Esophagus (tissue), 2 donors: ENCODE results near the gene GALNT12. TPM values are rescaled to one million over a fixed set of nuclear protein-coding genes. Genes with fewer than 3 reads are reported as not detected.

Experiments used
- H3K27ac ChIP-seq, 2 donors: one replicate each; pipeline ENCODE4 v1.5.1; 2013; ENCODE audit warnings: low read depth in 2 of 2, mild to moderate bottlenecking in 2 of 2, inconsistent platforms in 1 of 2, low read length in 1 of 2, moderate library complexity in 1 of 2
- H3K27me3 ChIP-seq, 2 donors: one replicate each; pipeline ENCODE4 v1.6.1; 2013; ENCODE audit warnings: low read length in 2 of 2, control low read depth in 1 of 2, mild to moderate bottlenecking in 1 of 2; ENCODE audit not compliant: insufficient read depth in 2 of 2, control insufficient read depth in 1 of 2
- H3K36me3 ChIP-seq, 2 donors: one replicate each; pipeline ENCODE4 v1.6.1; 2013; ENCODE audit warnings: low read length in 1 of 2; ENCODE audit not compliant: control insufficient read depth in 2 of 2, insufficient read depth in 2 of 2
- H3K4me1 ChIP-seq, 2 donors: one replicate each; pipeline ENCODE4 v1.6.1; 2013; ENCODE audit warnings: low read length in 1 of 2; ENCODE audit not compliant: control insufficient read depth in 2 of 2, insufficient read depth in 2 of 2
- H3K4me3 ChIP-seq, 2 donors: one replicate each; pipeline ENCODE4 v1.5.1; 2013; ENCODE audit warnings: low read length in 2 of 2, mild to moderate bottlenecking in 2 of 2, low read depth in 1 of 2, moderate library complexity in 1 of 2
- H3K9me3 ChIP-seq, 2 donors: one replicate each; pipeline ENCODE4 v1.6.1; 2013; ENCODE audit warnings: mild to moderate bottlenecking in 2 of 2, low read depth in 1 of 2, low read length in 1 of 2, moderate library complexity in 1 of 2; ENCODE audit not compliant: control insufficient read depth in 2 of 2, insufficient read depth in 1 of 2
- WGBS, 2 donors: extraction: QIAGEN DNeasy Blood & Tissue Kit; methylation state at CpG; one replicate each; pipeline ENCODE4 v1.1.7; 2013; 5-methylcytosine and 5-hydroxymethylcytosine counted together
- polyA plus RNA-seq, 2 donors: library from polyadenylated mRNA; stranded (reverse); fragments of 200-250 nt; gene quantifications; one replicate each; pipeline ENCODE4 v1.2.3, GENCODE V29; 2013
- donor health status: healthy with polysubstance abuse.
- donor health status: Bipolar disorder and iron deficiency.

GALNT12 gene
- polyA plus RNA-seq, 2 donors: 19.6 to 20.7 TPM

DNA sequence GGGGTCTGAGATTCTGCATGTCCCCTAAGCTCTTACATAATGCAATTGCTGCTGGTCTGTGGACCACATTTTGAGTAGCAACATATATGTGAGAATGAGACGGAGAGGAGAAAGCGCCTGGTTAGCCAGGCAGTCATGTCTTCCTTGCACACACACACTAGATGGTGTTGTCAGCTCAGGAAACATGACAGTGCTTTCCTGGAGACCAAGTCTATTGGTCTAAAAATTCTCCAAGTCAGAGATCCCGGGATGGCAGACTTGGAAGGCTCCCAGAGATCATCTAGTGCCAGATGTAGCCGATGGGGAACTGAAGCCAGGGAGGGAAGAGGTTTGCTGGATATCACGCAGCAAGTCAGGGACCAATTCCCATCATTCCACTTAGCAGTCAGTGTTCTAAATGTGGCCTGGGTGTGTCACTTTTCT, 53.4 kb downstream of the GALNT12 start:
- Histone ChIP-seq H3K27me3 (no peaks in the 10 kb centered on the region), H3K4me1 (no peaks in the 10 kb centered on the region), H3K36me3 (no peaks in the 10 kb centered on the region), H3K4me3 (no peak overlapping the region), H3K27ac (no peak overlapping the region), H3K9me3 (no peaks in the 10 kb centered on the region)
- 16 to 23% methylated on average over 5 of the region's 5 CpGs for WGBS, 2 donors

DNA sequence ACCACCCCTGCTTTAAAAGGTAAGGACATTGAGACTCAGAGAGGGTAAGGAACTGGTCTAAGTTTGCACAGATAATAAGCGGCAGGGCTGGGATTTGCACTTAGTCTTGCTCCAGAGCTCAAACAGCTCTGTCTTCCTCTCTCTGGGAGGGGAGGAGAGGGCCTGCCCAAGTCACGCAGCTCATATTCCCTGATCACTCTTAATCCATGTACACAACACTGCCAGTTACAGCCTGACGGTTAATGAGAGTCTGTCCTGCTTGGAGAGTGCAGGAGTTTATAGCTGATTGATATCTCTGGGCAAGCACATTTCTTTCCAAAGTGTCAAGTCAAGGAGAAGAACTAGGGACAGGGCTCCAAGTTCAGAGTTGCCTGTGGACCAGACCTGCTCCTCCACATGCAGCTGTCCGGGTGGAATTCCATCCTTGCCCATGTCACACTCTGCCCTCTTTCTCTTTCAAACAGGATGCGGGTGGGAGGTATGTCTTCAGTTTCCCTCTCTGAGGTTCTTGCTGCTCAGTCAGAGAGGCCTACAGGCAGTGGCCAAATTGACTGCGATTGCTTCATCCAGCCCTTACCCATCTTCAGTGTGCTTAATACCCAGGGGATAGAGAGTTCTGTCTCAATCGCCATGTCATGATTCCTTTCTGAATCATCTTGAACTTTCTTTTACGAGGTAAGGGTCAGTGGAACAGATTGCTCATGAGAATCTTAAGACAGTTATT, 54.5 kb downstream of the GALNT12 start:
- Histone ChIP-seq H3K27me3 (no peaks in the 10 kb centered on the region), H3K4me3 (no peak overlapping the region), H3K27ac (peak overlapping the region; percentile 11 to 26), H3K9me3 (no peaks in the 10 kb centered on the region), H3K36me3 (no peaks in the 10 kb centered on the region), H3K4me1 (no peaks in the 10 kb centered on the region)
- WGBS, 2 donors: 60 to 65% methylated on average over 8 of the region's 8 CpGs

DNA sequence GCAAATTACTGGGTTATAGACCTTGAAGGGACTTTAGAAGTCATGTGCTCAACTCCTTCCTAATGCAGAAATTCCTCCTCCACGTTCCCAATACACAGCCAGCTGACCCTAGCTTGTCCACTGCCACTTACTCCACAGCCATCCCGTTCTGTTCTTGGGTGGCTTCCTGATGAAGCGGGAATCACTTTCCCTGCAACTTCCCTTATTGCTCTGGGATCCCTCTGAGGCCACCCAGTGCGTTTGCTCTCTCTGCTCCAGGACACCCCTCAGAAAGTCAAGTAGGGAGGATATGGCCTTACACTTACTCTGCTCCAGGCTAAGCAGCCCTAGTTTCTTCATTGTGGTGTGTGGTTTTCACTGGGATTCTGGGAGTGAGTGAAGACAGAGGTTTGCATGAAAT, 55.5 kb downstream of the GALNT12 start:
- H3K36me3 ChIP-seq: no peaks in the 10 kb centered on the region
- H3K27ac ChIP-seq: no peak overlapping the region
- H3K4me3 ChIP-seq: no peak overlapping the region
- H3K4me1 ChIP-seq: no peaks in the 10 kb centered on the region
- no peaks in the 10 kb centered on the region for H3K27me3 ChIP-seq
- WGBS, 2 donors: 66 to 72% methylated on average over 4 of the region's 4 CpGs
- no peaks in the 10 kb centered on the region for H3K9me3 ChIP-seq

DNA sequence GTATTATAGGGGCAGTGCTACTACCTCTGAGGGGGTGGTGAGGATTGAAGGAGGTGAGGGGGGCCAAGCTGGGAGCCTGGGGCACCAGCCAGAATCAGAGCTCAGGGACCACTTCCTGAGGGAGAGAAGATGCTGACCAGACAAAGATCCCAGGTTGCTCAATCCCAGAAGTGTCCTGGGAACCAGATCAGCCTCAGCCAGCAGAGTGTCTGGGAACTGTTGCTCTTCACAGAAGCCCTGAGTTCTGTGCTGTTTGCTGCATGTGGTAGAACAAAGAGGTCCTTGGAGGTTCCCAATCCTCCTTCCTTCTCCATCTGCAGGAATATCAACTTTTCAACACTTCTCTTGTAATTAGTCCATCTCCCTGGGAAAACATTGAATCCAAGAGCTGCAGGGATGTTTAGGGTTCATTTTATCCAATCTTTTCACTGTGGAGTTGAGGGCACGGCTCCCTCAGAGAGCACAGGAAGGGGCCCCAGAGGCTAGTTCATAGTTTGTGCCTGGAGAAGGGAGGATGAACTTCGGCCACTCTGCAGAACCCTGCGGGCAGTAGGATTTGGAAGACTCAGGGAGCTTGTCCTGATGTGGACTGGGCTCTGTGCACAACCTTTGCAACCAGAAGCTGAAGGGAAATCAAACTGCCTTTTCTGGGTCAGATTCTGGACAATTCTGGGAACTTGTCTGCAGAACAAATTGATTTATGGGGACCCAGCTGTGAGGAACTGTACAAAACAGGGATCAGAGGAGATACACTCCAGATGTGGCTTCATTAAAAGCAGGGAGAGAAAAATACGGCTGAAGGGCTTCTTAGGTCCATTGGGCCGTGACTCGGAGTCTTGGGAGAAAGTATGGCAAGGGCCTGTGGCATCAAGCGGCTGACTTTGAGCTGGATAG, 57.1 kb downstream of the GALNT12 start:
- Histone ChIP-seq H3K9me3 (no peaks in the 10 kb centered on the region), H3K27ac (no peak overlapping the region)

DNA sequence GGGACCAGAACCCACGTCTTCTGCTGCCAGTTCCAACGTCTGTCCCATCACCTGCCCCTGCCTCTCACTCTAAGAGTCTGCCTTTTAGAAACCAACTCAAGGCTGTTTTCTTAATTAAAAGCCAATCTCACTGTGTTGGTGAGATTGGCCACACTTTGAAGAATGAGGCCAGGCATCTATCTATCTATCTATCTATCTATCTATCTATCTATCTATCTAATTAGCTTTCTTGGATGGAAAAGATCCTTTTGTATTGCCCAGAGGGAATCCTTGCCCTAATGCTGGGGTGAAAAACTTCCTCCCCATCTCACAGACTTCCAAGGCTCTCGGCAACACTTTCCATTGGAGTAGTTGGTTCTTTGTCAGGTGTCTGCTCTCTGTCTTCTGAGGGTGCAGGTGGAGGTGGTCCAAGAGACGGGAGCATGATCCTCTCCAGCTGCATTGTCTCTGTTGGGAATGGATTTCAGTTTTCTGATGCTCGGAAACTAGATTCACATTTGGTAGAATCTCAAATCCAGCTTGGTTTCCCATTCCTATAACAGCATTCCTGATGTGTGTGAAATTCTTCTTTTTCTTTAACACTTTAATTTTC, 57.9 kb downstream of the GALNT12 start:
- Histone ChIP-seq H3K27ac (no peak overlapping the region), H3K27me3 (no peaks in the 10 kb centered on the region), H3K4me1 (no peaks in the 10 kb centered on the region), H3K36me3 (no peaks in the 10 kb centered on the region), H3K4me3 (no peak overlapping the region), H3K9me3 (no peaks in the 10 kb centered on the region)
- 90 to 92% methylated on average over 5 of the region's 5 CpGs for WGBS, 2 donors

More for the DNA sequence above, 57.1 kb downstream of the GALNT12 start:
- Histone ChIP-seq H3K36me3 (no peaks in the 10 kb centered on the region), H3K27me3 (no peaks in the 10 kb centered on the region), H3K4me1 (no peaks in the 10 kb centered on the region), H3K4me3 (no peak overlapping the region)
- 83 to 92% methylated on average over 7 of the region's 7 CpGs for whole genome bisulfite sequencing, 2 donors

DNA sequence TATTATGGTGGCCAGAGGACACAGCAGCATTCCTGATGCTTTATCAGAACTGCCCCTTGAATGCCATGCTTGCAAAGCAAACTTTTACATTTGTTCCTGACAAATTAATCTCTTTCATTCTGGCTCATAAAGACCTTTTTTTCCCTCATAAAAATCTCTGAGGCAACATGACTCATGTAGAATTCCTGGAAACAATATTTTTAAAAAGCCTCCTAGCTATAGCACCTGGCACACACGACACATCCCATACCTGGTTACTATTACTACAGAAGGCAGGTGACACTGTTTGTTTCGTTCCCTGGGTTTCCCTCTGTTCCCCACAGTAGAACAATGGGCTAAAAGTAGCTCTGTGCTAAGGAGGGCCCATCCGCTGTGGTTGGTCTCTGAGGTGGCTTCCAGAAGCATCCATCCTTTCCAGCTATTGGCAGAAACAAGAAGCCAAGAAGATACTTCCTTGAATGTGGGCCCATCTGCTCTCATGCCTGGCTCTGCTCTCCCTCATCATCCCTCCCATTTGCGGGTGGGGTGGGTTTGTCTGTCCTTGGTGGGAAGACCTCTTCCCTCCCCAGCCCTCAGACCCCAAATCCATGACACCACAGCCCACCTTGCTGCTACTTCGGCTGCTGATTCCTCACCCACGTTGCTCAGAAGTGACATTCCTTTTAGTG, 59.1 kb downstream of the GALNT12 start:
- Histone ChIP-seq H3K9me3 (no peaks in the 10 kb centered on the region), H3K27ac (no peak overlapping the region), H3K4me1 (no peaks in the 10 kb centered on the region), H3K36me3 (no peaks in the 10 kb centered on the region), H3K4me3 (no peak overlapping the region), H3K27me3 (no peaks in the 10 kb centered on the region)
- WGBS, 2 donors: 46 to 53% methylated on average over 6 of the region's 6 CpGs

DNA sequence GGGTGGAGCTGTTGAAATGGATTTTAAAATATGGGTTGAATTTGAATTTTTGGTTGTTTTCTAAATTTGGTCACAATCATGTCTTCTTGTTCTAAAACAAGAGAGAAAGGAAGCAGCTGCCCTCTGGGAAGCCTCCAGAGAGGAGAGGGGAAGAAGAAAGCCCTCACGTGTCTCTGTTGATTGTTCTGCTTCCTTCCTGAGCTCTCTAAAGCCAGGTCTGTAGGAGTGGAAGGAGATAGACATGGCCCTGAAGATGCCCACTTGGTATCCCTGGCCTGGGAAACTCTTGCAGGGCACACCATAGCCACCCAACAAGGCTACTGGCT, 59.6 kb downstream of the GALNT12 start:
- no peaks in the 10 kb centered on the region for H3K9me3 ChIP-seq
- H3K4me3 ChIP-seq: no peak overlapping the region
- no peaks in the 10 kb centered on the region for H3K27me3 ChIP-seq
- WGBS, 2 donors: 51 to 60% methylated on average over 1 of the region's 1 CpG
- H3K4me1 ChIP-seq: no peaks in the 10 kb centered on the region
- no peaks in the 10 kb centered on the region for H3K36me3 ChIP-seq
- peak overlapping the region in 1 of 2 donors; percentile 47 for H3K27ac ChIP-seq

DNA sequence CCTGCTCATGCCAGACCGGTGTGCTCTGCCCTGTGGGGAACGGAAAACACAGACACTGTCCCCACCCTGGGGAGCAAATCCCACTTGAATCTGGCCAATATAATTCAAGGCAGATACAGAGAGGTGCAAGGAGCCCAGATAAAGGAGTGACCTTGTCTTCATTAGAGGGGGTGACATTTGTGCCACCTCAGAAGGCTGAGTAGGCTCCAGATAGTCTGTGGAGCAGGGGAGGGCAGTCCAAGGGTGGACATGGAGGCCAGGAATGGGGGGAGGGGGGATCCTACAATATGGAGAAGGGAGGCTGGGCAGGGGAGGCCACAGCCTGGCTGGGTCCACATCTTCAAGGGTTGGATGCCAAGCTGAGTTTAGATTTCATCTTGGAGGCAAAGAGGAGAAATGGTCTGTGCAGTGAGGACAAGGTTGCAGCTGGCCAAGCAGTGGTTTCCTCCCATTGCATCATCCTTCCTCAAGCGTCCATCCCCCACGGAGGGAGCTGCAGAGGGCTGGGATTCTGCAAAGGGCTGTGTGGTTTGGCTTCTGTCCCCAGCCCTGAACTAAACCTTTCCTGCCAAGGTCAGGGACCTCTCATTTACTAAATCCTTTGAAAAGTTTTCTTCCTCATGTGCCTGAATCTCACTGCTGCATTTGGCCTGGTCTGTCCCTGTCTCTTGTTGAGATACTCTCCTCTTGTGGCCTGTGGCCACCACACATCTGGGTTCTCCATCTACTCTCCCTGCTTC, 60.1 kb downstream of the GALNT12 start:
- Histone ChIP-seq H3K27ac (peak overlapping the region; percentile 43 to 47), H3K4me1 (no peaks in the 10 kb centered on the region), H3K36me3 (no peaks in the 10 kb centered on the region), H3K4me3 (no peak overlapping the region), H3K9me3 (no peaks in the 10 kb centered on the region), H3K27me3 (no peaks in the 10 kb centered on the region)
- WGBS, 2 donors: 41 to 45% methylated on average over 4 of the region's 4 CpGs
